ENCODE results near the gene PDCD4. TPM values are rescaled to one million over a fixed set of nuclear protein-coding genes. Genes with fewer than 3 reads are reported as not detected.
A peak's percentile ranks its signal among the peaks of the same experiment; 100 is the strongest.

The PDCD4 gene
- total and polyA plus RNA-seq, 2 of the 8 experiments (the other 6 are each of a cell fraction or from before 2014, with no cell fraction given), result 3.3 to 26.8 TPM

- no peak overlapping the region for H2AK5ac ChIP-seq (ENCODE audit: low read depth, low read length)
- H4K8ac ChIP-seq (ENCODE audit: extremely low read depth, insufficient read depth, low read length), result no peak overlapping the region
- H3K4ac ChIP-seq (replicated peaks; ENCODE audit: insufficient read length, low read depth, low read length), result no peak overlapping the region
- H3K79me2 ChIP-seq (ENCODE audit: control insufficient read depth in 1 of 2, insufficient read depth in 2 of 2, low read length in 2 of 2), result no peaks in the 10 kb centered on the region
- no peaks in the 10 kb centered on the region for H3K36me3 ChIP-seq (ENCODE audit: control insufficient read depth in 2 of 4, insufficient read depth in 4 of 4, low read length in 3 of 4)
- H2BK12ac ChIP-seq (ENCODE audit: low read depth, low read length), result peak overlapping the region; percentile 89; the same call in 1 of the 2 replicates
- 0 out of 7 replicates have a peak overlapping the region, but pooled peaks of 1 of the 4 experiments have one; percentile 0 for H3K9ac ChIP-seq (replicated peaks in 1 of 4; ENCODE audit: extremely low read depth in 1 of 4, low read depth in 3 of 4, low read length in 3 of 4)
- FAIRE-seq (no peak), DNase-seq (ENCODE audit: low read depth in 1 of 2, low spot score in 2 of 2) (no peak)
- POLR2A ChIA-PET (ENCODE audit: partially characterized antibody), result interaction anchor here (1.8 to 2.0 kb wide), 2 partner anchors 10 to 49 kb away, joined by 4 to 8 read pairs; partner anchors contain the start of gene PDCD4
- H4K91ac ChIP-seq (replicated peaks; ENCODE audit: insufficient read length, low read length), result no peak overlapping the region
- CTCF ChIA-PET (ENCODE audit: partially characterized antibody), result interaction anchor here (0.9 to 1.9 kb wide), 3 partner anchors 11 to 18 kb away, joined by 3 to 5 read pairs (median 4); no protein-coding TSS in a partner anchor
- H3K79me1 ChIP-seq (ENCODE audit: low read depth, low read length), result no peaks in the 10 kb centered on the region
- H3K56ac ChIP-seq (replicated peaks; ENCODE audit: insufficient read length, low read depth, low read length), result no peak overlapping the region
- peak overlapping the region in 1 of 2 experiments; percentile 49; a peak in 3 of 4 replicates for H3K4me2 ChIP-seq (ENCODE audit: insufficient read depth in 1 of 2, low read depth in 2 of 2, low read length in 2 of 2)
- H2BK120ac ChIP-seq (replicated peaks; ENCODE audit: low read depth, low read length), result no peak overlapping the region
- no peak overlapping the region for H3K14ac ChIP-seq (ENCODE audit: insufficient read length)
- H2AFZ ChIP-seq (ENCODE audit: low read length), result peak overlapping the region; percentile 74; the same call in 1 of the 2 replicates
- H3K4me1 ChIP-seq (replicated peaks in 1 of 4; ENCODE audit: control insufficient read depth in 3 of 4, insufficient read depth in 4 of 4, low read length in 3 of 4), result peaks cover 4 to 16% (median 11%) of the 10 kb centered on the region in 4 experiments; a peak in 6 of 7 replicates
- no peaks in the 10 kb centered on the region for H4K20me1 ChIP-seq (replicated peaks in 1 of 2; ENCODE audit: control insufficient read depth in 1 of 2, insufficient read depth in 2 of 2, low read length in 2 of 2)
- WGBS, 2 experiments (ENCODE audit: extremely low coverage in 1 of 2, insufficient coverage in 1 of 2, insufficient read length in 1 of 2, insufficient replicate concordance in 2 of 2, low coverage in 1 of 2, low lambda C conversion rate in 2 of 2, missing lambda C conversion rate in 1 of 2), result 78% methylated on average over 4 of the region's 4 CpGs; no CpG with 5 or more reads in 1 of the 2 experiments
- no peak overlapping the region for H3K23ac ChIP-seq (ENCODE audit: insufficient read length)
- H3K18ac ChIP-seq (ENCODE audit: extremely low read depth, low read length), result no peak overlapping the region
- no peak overlapping the region for H2BK15ac ChIP-seq (ENCODE audit: low read length)
- 0 out of 2 replicates have a peak overlapping the region, but pooled peaks have one; percentile 26 for H3K27ac ChIP-seq (ENCODE audit: low read depth, low read length)
- no peak overlapping the region; a peak in 1 of 8 replicates for H3K4me3 ChIP-seq (ENCODE audit: extremely low read depth in 1 of 4, insufficient read depth in 2 of 4, low read depth in 3 of 4, low read length in 4 of 4)
- H3K23me2 ChIP-seq (ENCODE audit: low read depth, low read length), result no peaks in the 10 kb centered on the region; the same call in 1 of the 2 replicates
- H2BK5ac ChIP-seq (ENCODE audit: low read depth, low read length), result no peak overlapping the region
- H2BK20ac ChIP-seq (ENCODE audit: low read length), result no peak overlapping the region
- H4K5ac ChIP-seq (ENCODE audit: insufficient read length, low read depth, low read length), result no peak overlapping the region
- H3K27me3 ChIP-seq (replicated peaks in 1 of 4; ENCODE audit: control insufficient read depth in 3 of 4, extremely low read depth in 1 of 4, insufficient read depth in 3 of 4, low read length in 3 of 4), result no peaks in the 10 kb centered on the region
- no peaks in the 10 kb centered on the region for H3K9me3 ChIP-seq (ENCODE audit: insufficient read depth in 2 of 2, low read depth in 1 of 2, low read length in 1 of 2)
- TF ChIP-seq KDM5A (IDR thresholded peaks at IDR 0.05; ENCODE audit: low read length) (no peak), USF2 (IDR thresholded peaks at IDR 0.05; ENCODE audit: low read length) (no peak), RBBP5 (IDR thresholded peaks at IDR 0.05; ENCODE audit: borderline replicate concordance, low read depth, low read length) (no peak), KDM1A (IDR thresholded peaks at IDR 0.05; ENCODE audit: borderline replicate concordance, low read length) (no peak), TAF7 (optimal IDR thresholded peaks at IDR 0.05; ENCODE audit: borderline replicate concordance, low read depth, low read length) (no peak), ASH2L (IDR thresholded peaks at IDR 0.05; ENCODE audit: low read length) (no peak), CEBPB (IDR thresholded peaks at IDR 0.05; ENCODE audit: low read depth, low read length) (no peak), NANOG (IDR thresholded peaks at IDR 0.05; ENCODE audit: insufficient read depth, low read depth, low read length, poor library complexity, severe bottlenecking) (no peak), KDM4A (IDR thresholded peaks at IDR 0.05; ENCODE audit: low read depth, low read length, severe bottlenecking) (no peak), JUND (IDR thresholded peaks at IDR 0.05; ENCODE audit: low read length) (no peak), EZH2 (IDR thresholded peaks at IDR 0.05; ENCODE audit: low read depth, low read length, severe bottlenecking) (no peak)
Measured at GRCh38 chr10:110822035-110822711, 49.6 kb upstream of the PDCD4 start.
